Left renal pelvis (tissue), 4 donors: ENCODE measurements around the gene SPART. TPM values are rescaled to one million over a fixed set of nuclear protein-coding genes. Genes with fewer than 3 reads are reported as not detected.
A peak's percentile ranks its signal among the peaks of the same experiment; 100 is the strongest.
"Not testable (repeated sequence)": the region's sequence is repeated elsewhere in the genome, so short reads cannot be mapped to it uniquely, and the experiment has no call there.

Experiments used
- DNase-seq, 4 donors: peaks; one replicate each; pipeline ENCODE4 v3.0.0-alpha.2; 2013; ENCODE audit warnings: low read depth in 4 of 4, low spot score in 3 of 4
- polyA plus RNA-seq, 4 donors: library from polyadenylated mRNA; unstranded; fragments of 120-200 nt; gene quantifications; one replicate each; pipeline ENCODE4 v1.2.1, GENCODE V29; 2013; ENCODE audit not compliant: insufficient read length in 4 of 4

Gene SPART
- polyA plus RNA-seq, 4 donors, result 81.0 to 98.6 (median 84.7) TPM

- DNase-seq, result no peak
These were observed 22.8 kb downstream of the SPART start for GRCh38 chr13:36323408-36323807.

GRCh38 chr13:36319793-36320192 lies 26.4 kb downstream of the SPART start:
- DNase-seq, result not testable (repeated sequence)

GRCh38 chr13:36313047-36313969 lies 32.9 kb downstream of the SPART start:
- DNase-seq, result no peak

- DNase-seq, result no peak
These were observed 35.6 kb downstream of the SPART start for GRCh38 chr13:36310417-36311108.

GRCh38 chr13:36302289-36302688 lies 43.9 kb downstream of the SPART start:
- no peak for DNase-seq

- not testable (repeated sequence) for DNase-seq
These were observed 46.7 kb downstream of the SPART start for GRCh38 chr13:36299469-36299868.

- DNase-seq, result no peak
These were observed 47.6 kb downstream of the SPART start for GRCh38 chr13:36298535-36299068.

GRCh38 chr13:36297366-36298338 lies 48.5 kb downstream of the SPART start, which contains the start of gene CCDC169:
TSS of gene CCDC169 (minus strand) at chr13:36297814. CDS start at chr13:36297719, 95 bp downstream.
- DNase-seq, result peak; percentile 54 to 65 (median 55)

- DNase-seq, result no peak
These were observed 52.1 kb downstream of the SPART start for GRCh38 chr13:36294096-36294495.

- DNase-seq, result no peak
These were observed 52.7 kb downstream of the SPART start for GRCh38 chr13:36293497-36293896.

- DNase-seq, result no peak
These were observed 57.3 kb downstream of the SPART start for GRCh38 chr13:36288794-36289391.

GRCh38 chr13:36286006-36286405 lies 60.2 kb downstream of the SPART start:
- no peak for DNase-seq

GRCh38 chr13:36282821-36283432 lies 63.3 kb downstream of the SPART start:
- DNase-seq, result peak in 1 of 4 donors; percentile 14

GRCh38 chr13:36275190-36276002 lies 70.8 kb downstream of the SPART start:
- peak in 3 of 4 donors; percentile 16 to 42 (median 36) for DNase-seq

GRCh38 chr13:36273431-36273830 lies 72.8 kb downstream of the SPART start:
- DNase-seq, result no peak

GRCh38 chr13:36261976-36262375 lies 84.2 kb downstream of the SPART start:
- DNase-seq, result no peak

GRCh38 chr13:36261011-36261410 lies 85.2 kb downstream of the SPART start:
- DNase-seq, result no peak

GRCh38 chr13:36259361-36260137 lies 86.6 kb downstream of the SPART start:
- no peak for DNase-seq
